H1 (cell line): ENCODE measurements around the gene SOCS7. TPM values are rescaled to one million over a fixed set of nuclear protein-coding genes. Genes with fewer than 3 reads are reported as not detected.

ENCODE experiments used
- CTCF ChIA-PET: fragments of 300-600 bp; sonication (Branson Sonifier 250); formaldehyde crosslinking; loops from one replicate; lab custom pipeline; 2021; ENCODE audit not compliant: partially characterized antibody; lab: Charles Lee
- POLR2A ChIA-PET: fragments of 300-600 bp; sonication (Branson Sonifier 250); formaldehyde crosslinking; loops from one replicate; lab custom pipeline; 2021; ENCODE audit warnings: inconsistent platforms; ENCODE audit not compliant: partially characterized antibody; lab: Charles Lee
- DNase-seq, 2 experiments: peaks; one replicate each; pipeline versions ENCODE4 v3.0.0 to v3.0.0-alpha.2; 2010 to 2022; ENCODE audit warnings: low spot score in 2 of 2, low read depth in 1 of 2, mixed read lengths in 1 of 2
- FAIRE-seq: peaks from 2 replicates; lab custom pipeline; 2011; peaks lifted over from hg19 to GRCh38; lab: Jason Lieb, UNC
- H2AFZ ChIP-seq: 2 replicates; pipeline ENCODE4 v1.8.1; 2012; ENCODE audit warnings: low read length, inconsistent platforms
- H2AK5ac ChIP-seq: 2 replicates; pipeline ENCODE4 v1.6.1; 2013; ENCODE audit warnings: low read depth, low read length
- H2BK120ac ChIP-seq: replicated peaks from 2 replicates; pipeline ENCODE3; 2013; ENCODE audit warnings: low read depth, low read length, inconsistent platforms
- H2BK12ac ChIP-seq: 2 replicates; pipeline ENCODE4 v1.6.1; 2013; ENCODE audit warnings: low read depth, low read length
- H2BK15ac ChIP-seq: 2 replicates; pipeline ENCODE4 v1.6.1; 2013; ENCODE audit warnings: low read length
- H2BK20ac ChIP-seq: 2 replicates; pipeline ENCODE4 v1.6.1; 2013; ENCODE audit warnings: low read length
- H2BK5ac ChIP-seq: 2 replicates; pipeline ENCODE4 v1.6.1; 2013; ENCODE audit warnings: low read depth, low read length
- H3K14ac ChIP-seq: 2 replicates; pipeline ENCODE4 v1.6.1; 2013; ENCODE audit warnings: inconsistent platforms; ENCODE audit not compliant: insufficient read length
- H3K18ac ChIP-seq: 2 replicates; pipeline ENCODE4 v1.6.1; 2013; ENCODE audit warnings: low read length; ENCODE audit errors: extremely low read depth
- H3K23ac ChIP-seq: 2 replicates; pipeline ENCODE4 v1.6.1; 2013; ENCODE audit warnings: inconsistent platforms; ENCODE audit not compliant: insufficient read length
- H3K23me2 ChIP-seq: 2 replicates; pipeline ENCODE4 v1.6.1; 2013; ENCODE audit warnings: low read depth, low read length
- H3K27ac ChIP-seq: 2 replicates; pipeline ENCODE4 v1.6.1; 2011; ENCODE audit warnings: low read depth, low read length, inconsistent platforms
- H3K27me3 ChIP-seq, 4 experiments: replicated peaks in 1 of 4; 1 replicate in 1 of 4; 2 replicates in 3 of 4; pipeline versions ENCODE4 v1.6.1 to v1.8.1; 2011 to 2013; ENCODE audit warnings: low read length in 3 of 4, mild to moderate bottlenecking in 3 of 4, inconsistent platforms in 2 of 4, mixed read lengths in 2 of 4, moderate library complexity in 1 of 4; ENCODE audit not compliant: control insufficient read depth in 3 of 4, insufficient read depth in 3 of 4; ENCODE audit errors: extremely low read depth in 1 of 4
- H3K36me3 ChIP-seq, 4 experiments: 2 replicates each; pipeline versions ENCODE4 v1.6.1 to v1.8.1; 2011 to 2013; ENCODE audit warnings: mild to moderate bottlenecking in 4 of 4, low read length in 3 of 4, moderate library complexity in 2 of 4, control low read depth in 1 of 4, inconsistent platforms in 1 of 4; ENCODE audit not compliant: insufficient read depth in 4 of 4, control insufficient read depth in 2 of 4
- H3K4ac ChIP-seq: replicated peaks from 2 replicates; pipeline ENCODE3; 2013; ENCODE audit warnings: low read length, low read depth, mixed read lengths, inconsistent platforms; ENCODE audit not compliant: insufficient read length
- H3K4me1 ChIP-seq, 4 experiments: replicated peaks in 1 of 4; 1 replicate in 1 of 4; 2 replicates in 3 of 4; pipeline versions ENCODE4 v1.6.1 to v1.8.1; 2011 to 2013; ENCODE audit warnings: low read length in 3 of 4, inconsistent platforms in 2 of 4, mixed read lengths in 1 of 4; ENCODE audit not compliant: insufficient read depth in 4 of 4, control insufficient read depth in 3 of 4
- H3K4me2 ChIP-seq, 2 experiments: 2 replicates each; pipeline versions ENCODE4 v1.6.1 to v1.8.1; 2011 to 2013; ENCODE audit warnings: low read depth in 2 of 2, low read length in 2 of 2, control low read depth in 1 of 2, inconsistent platforms in 1 of 2, mild to moderate bottlenecking in 1 of 2; ENCODE audit not compliant: insufficient read depth in 1 of 2
- H3K4me3 ChIP-seq, 4 experiments: fragments of 200-600, 300-600 bp in 1 of 4; sonication (generic), shearing (Covaris generic), sonication (Bioruptor Twin) in 1 of 4; 2 replicates each; pipeline versions ENCODE4 v1.5.1 to v1.8.1; 2011 to 2016; ENCODE audit warnings: low read length in 4 of 4, low read depth in 3 of 4, control low read depth in 2 of 4, inconsistent platforms in 2 of 4, mild to moderate bottlenecking in 2 of 4, mixed read lengths in 1 of 4, moderate library complexity in 1 of 4; ENCODE audit not compliant: insufficient read depth in 2 of 4; ENCODE audit errors: extremely low read depth in 1 of 4
- H3K56ac ChIP-seq: replicated peaks from 2 replicates; pipeline ENCODE3; 2013; ENCODE audit warnings: low read depth, mild to moderate bottlenecking, mixed read lengths, low read length, inconsistent platforms; ENCODE audit not compliant: insufficient read length
- H3K79me1 ChIP-seq: 2 replicates; pipeline ENCODE4 v1.6.1; 2013; ENCODE audit warnings: low read depth, low read length, control low read depth
- H3K79me2 ChIP-seq, 2 experiments: 2 replicates each; pipeline versions ENCODE4 v1.6.1 to v1.8.1; 2012 to 2013; ENCODE audit warnings: low read length in 2 of 2, mild to moderate bottlenecking in 2 of 2, inconsistent platforms in 1 of 2; ENCODE audit not compliant: insufficient read depth in 2 of 2, control insufficient read depth in 1 of 2
- H3K9ac ChIP-seq, 4 experiments: replicated peaks in 1 of 4; 1 replicate in 1 of 4; 2 replicates in 3 of 4; pipeline versions ENCODE4 v1.6.1 to v1.8.1; 2011 to 2013; ENCODE audit warnings: low read depth in 3 of 4, low read length in 3 of 4, control low read depth in 2 of 4, mild to moderate bottlenecking in 2 of 4, moderate library complexity in 2 of 4, inconsistent platforms in 1 of 4; ENCODE audit errors: extremely low read depth in 1 of 4
- H3K9me3 ChIP-seq, 2 experiments: 2 replicates each; pipeline versions ENCODE4 v1.6.1 to v1.8.1; 2012 to 2013; ENCODE audit warnings: mild to moderate bottlenecking in 2 of 2, moderate library complexity in 2 of 2, control low read depth in 1 of 2, inconsistent platforms in 1 of 2, low read depth in 1 of 2, low read length in 1 of 2, mixed read lengths in 1 of 2; ENCODE audit not compliant: insufficient read depth in 2 of 2
- H4K20me1 ChIP-seq, 2 experiments: replicated peaks in 1 of 2; 2 replicates each; pipeline versions ENCODE3 to v1.8.1; 2011 to 2013; ENCODE audit warnings: inconsistent platforms in 2 of 2, low read length in 2 of 2, mild to moderate bottlenecking in 1 of 2; ENCODE audit not compliant: insufficient read depth in 2 of 2, control insufficient read depth in 1 of 2
- H4K5ac ChIP-seq: 2 replicates; pipeline ENCODE4 v1.6.1; 2013; ENCODE audit warnings: low read length, low read depth, mixed read lengths, inconsistent platforms; ENCODE audit not compliant: insufficient read length
- H4K8ac ChIP-seq: 2 replicates; pipeline ENCODE4 v1.8.0; 2013; ENCODE audit warnings: mild to moderate bottlenecking, moderate library complexity, low read length, inconsistent platforms; ENCODE audit not compliant: insufficient read depth; ENCODE audit errors: extremely low read depth
- H4K91ac ChIP-seq: replicated peaks from 2 replicates; pipeline ENCODE3; 2013; ENCODE audit warnings: low read length, mixed read lengths, inconsistent platforms; ENCODE audit not compliant: insufficient read length
- CHD1 ChIP-seq: IDR thresholded peaks from 2 replicates; pipeline ENCODE4 v1.6.1; 2012; ENCODE audit warnings: low read depth, low read length, improper control_type of control experiment
- CREB1 ChIP-seq: IDR thresholded peaks from 2 replicates; pipeline ENCODE4 v1.6.1; 2012; ENCODE audit warnings: inconsistent platforms
- EGR1 ChIP-seq: IDR thresholded peaks from 2 replicates; pipeline ENCODE4 v1.6.1; 2011; ENCODE audit warnings: low read depth, low read length, borderline replicate concordance
- EZH2 ChIP-seq: fragments of 200-600 bp; sonication (generic); IDR thresholded peaks from 2 replicates; pipeline ENCODE4 v1.7.1; 2012; ENCODE audit warnings: low read depth, mild to moderate bottlenecking, moderate library complexity, low read length, inconsistent platforms; ENCODE audit not compliant: severe bottlenecking
- FOSL1 ChIP-seq: IDR thresholded peaks from 2 replicates; pipeline ENCODE4 v1.6.1; 2011; ENCODE audit warnings: mild to moderate bottlenecking, low read depth, low read length, moderate library complexity; ENCODE audit not compliant: insufficient read depth
- GTF2F1 ChIP-seq: IDR thresholded peaks from 2 replicates; pipeline ENCODE4 v1.6.1; 2012; ENCODE audit warnings: low read depth, low read length, improper control_type of control experiment, borderline replicate concordance
- KDM4A ChIP-seq: IDR thresholded peaks from one replicate; pipeline ENCODE4 v1.7.1; 2012; ENCODE audit warnings: low read depth, mild to moderate bottlenecking, moderate library complexity, low read length, inconsistent platforms; ENCODE audit not compliant: severe bottlenecking
- KDM5A ChIP-seq: fragments of 200-600 bp; IDR thresholded peaks from 2 replicates; pipeline ENCODE4 v1.7.1; 2012; ENCODE audit warnings: mild to moderate bottlenecking, low read length, inconsistent platforms, mixed read lengths
- NANOG ChIP-seq: IDR thresholded peaks from 2 replicates; pipeline ENCODE4 v1.6.1; 2011; ENCODE audit warnings: low read length, low read depth, mild to moderate bottlenecking, inconsistent platforms; ENCODE audit not compliant: insufficient read depth, poor library complexity, severe bottlenecking
- POLR2AphosphoS5 ChIP-seq: IDR thresholded peaks from 2 replicates; pipeline ENCODE4 v1.6.1; 2011; ENCODE audit warnings: low read depth, low read length
- RAD21 ChIP-seq, 2 experiments: IDR thresholded peaks in 1 of 2; conservative IDR thresholded peaks in 1 of 2; 2 replicates each; pipeline ENCODE4 v1.6.1; 2011; ENCODE audit warnings: low read depth in 2 of 2, low read length in 2 of 2, improper control_type of control experiment in 1 of 2, inconsistent platforms in 1 of 2, mild to moderate bottlenecking in 1 of 2, moderate library complexity in 1 of 2
- RFX5 ChIP-seq: IDR thresholded peaks from 2 replicates; pipeline ENCODE4 v1.6.1; 2011; ENCODE audit warnings: low read depth, low read length, improper control_type of control experiment, borderline replicate concordance
- TEAD4 ChIP-seq: IDR thresholded peaks from 2 replicates; pipeline ENCODE4 v1.6.1; 2012; ENCODE audit warnings: low read depth, low read length, inconsistent platforms, mixed read lengths
- YY1 ChIP-seq: IDR thresholded peaks from 2 replicates; pipeline ENCODE4 v1.6.1; 2011; ENCODE audit warnings: low read depth, mild to moderate bottlenecking, low read length
- WGBS, 2 experiments: shearing (Covaris generic) in 1 of 2; methylation state at CpG; one replicate each; pipeline versions ENCODE4 v1.1.6 to v1.1.7; 2013 to 2015; ENCODE audit warnings: low lambda C conversion rate in 2 of 2, mixed read lengths in 2 of 2, inconsistent platforms in 1 of 2, low coverage in 1 of 2, missing lambda C conversion rate in 1 of 2; ENCODE audit not compliant: insufficient replicate concordance in 2 of 2, insufficient coverage in 1 of 2, insufficient read length in 1 of 2; ENCODE audit errors: extremely low coverage in 1 of 2, missing lambda C conversion rate in 1 of 2; 5-methylcytosine and 5-hydroxymethylcytosine counted together
- polyA plus RNA-seq, 7 experiments: library from polyadenylated mRNA; depleted of rRNA in 3 of 7; stranded (reverse) in 5 of 7; unstranded in 2 of 7; fragments of >200 nt in 5 of 7; fragments of 200-250 nt in 2 of 7; gene quantifications; 1 replicate in 5 of 7; 2 replicates in 1 of 7; 4 replicates in 1 of 7; pipeline versions ENCODE4 v1.2.1 to v1.2.3, GENCODE V29; 2011 to 2013; ENCODE audit warnings: missing spikeins in 2 of 7, mixed read lengths in 2 of 7
- total RNA-seq: library from RNA; stranded (reverse); fragmentation: NEBNext Ultra II Directional; extraction: Animal tissue kit (Norgen Biotek cat#: 25700); gene quantifications from 2 replicates; pipeline ENCODE4 v1.2.1, GENCODE V29; 2021

SOCS7 gene
- total and polyA plus RNA-seq, 2 of the 8 experiments (the other 6 are each of a cell fraction or from before 2014, with no cell fraction given), result 13.5 to 26.9 TPM

- Histone ChIP-seq H3K9me3 (no peaks in the 10 kb centered on the region), H3K9ac (no peak overlapping the region), H3K4me3 (no peak overlapping the region), H3K27ac (no peak overlapping the region), H4K20me1 (peaks cover 0 to 3% of the 10 kb centered on the region in 2 experiments), H3K36me3 (peaks cover 5 to 30% (median 17%) of the 10 kb centered on the region in 4 experiments), H3K56ac (no peak overlapping the region), H2AK5ac (no peak overlapping the region), H4K5ac (no peak overlapping the region), H2AFZ (no peak overlapping the region), H2BK120ac (no peak overlapping the region), H3K4me2 (no peak overlapping the region), H3K4me1 (peaks cover 0 to 10% (median 7%) of the 10 kb centered on the region in 4 experiments; a peak in 4 of 7 replicates), H2BK20ac (no peak overlapping the region), H3K27me3 (no peaks in the 10 kb centered on the region), H3K79me1 (no peaks in the 10 kb centered on the region; the same call in 1 of the 2 replicates), H3K4ac (no peak overlapping the region), H3K14ac (no peak overlapping the region), H2BK5ac (no peak overlapping the region), H2BK15ac (no peak overlapping the region), H2BK12ac (no peak overlapping the region), H4K8ac (no peak overlapping the region), H3K23ac (no peak overlapping the region), H4K91ac (no peak overlapping the region), H3K23me2 (no peaks in the 10 kb centered on the region), H3K18ac (no peak overlapping the region), H3K79me2 (no peaks in the 10 kb centered on the region)
- WGBS, 2 experiments, result 80% methylated on average over 1 of the region's 1 CpG; no CpG with 5 or more reads in 1 of the 2 experiments
- CTCF ChIA-PET, result interaction anchor here (1.0 to 14.8 kb wide), 10 partner anchors 9 to 1847 kb away, joined by 3 to 190 read pairs (median 5); no protein-coding TSS in a partner anchor
- POLR2A ChIA-PET, result interaction anchor here (1.0 to 1.5 kb wide), 4 partner anchors 10 to 93 kb away, joined by 3 to 8 read pairs (median 4); no protein-coding TSS in a partner anchor
- FAIRE-seq (no peak), DNase-seq (no peak)
- TF ChIP-seq EGR1 (no peak), POLR2AphosphoS5 (no peak), EZH2 (no peak), GTF2F1 (no peak), FOSL1 (no peak), KDM4A (no peak), TEAD4 (no peak), RAD21 (IDR thresholded peaks at IDR 0.05 in 1 of 2, conservative IDR thresholded peaks at IDR 0.05 in 1 of 2; ENCODE audit: low read depth in 2 of 2, low read length in 2 of 2) (no peak), YY1 (no peak), NANOG (no peak), CHD1 (no peak), KDM5A (no peak), CREB1 (no peak), RFX5 (no peak)
Measured at GRCh38 chr17:38322897-38323296, 28.7 kb upstream of the SOCS7 start.
